SK-N-SH treated with all-trans-retinoic acid at 6 μM for 48 hours (cell line): Measurements from ENCODE around the gene U2SURP.

Source experiments
- ARNTL ChIP-seq: fragments of 450-650 bp; formaldehyde crosslinking; IDR thresholded peaks from 2 replicates; pipeline ENCODE4 v1.5.0; 2020; ENCODE audit warnings: low read depth, mild to moderate bottlenecking, moderate library complexity, borderline replicate concordance
- BACH2 ChIP-seq: fragments of 250-450 bp; sonication (Bioruptor Pico); IDR thresholded peaks from 2 replicates; pipeline ENCODE4 v1.9.0; 2021; ENCODE audit warnings: mild to moderate bottlenecking, borderline replicate concordance
- CSDC2 ChIP-seq: fragments of 250-450 bp; sonication (Bioruptor Pico); IDR thresholded peaks from 2 replicates; pipeline ENCODE4 v1.5.0; 2020; ENCODE audit warnings: mild to moderate bottlenecking, moderate library complexity
- ESRRG ChIP-seq: fragments of 250-450 bp; sonication (Bioruptor Pico); IDR thresholded peaks from 2 replicates; pipeline ENCODE4 v1.6.1; 2021; ENCODE audit warnings: mild to moderate bottlenecking
- GLIS3 ChIP-seq: fragments of 250-450 bp; sonication (Bioruptor Pico); IDR thresholded peaks from 2 replicates; pipeline ENCODE4 v1.5.0; 2020; ENCODE audit warnings: mild to moderate bottlenecking, moderate library complexity
- ISL1 ChIP-seq: fragments of 250-450 bp; sonication (Bioruptor Pico); IDR thresholded peaks from 2 replicates; pipeline ENCODE4 v2.1.2; 2022; ENCODE audit warnings: mild to moderate bottlenecking, moderate library complexity
- OSR1 ChIP-seq: fragments of 250-450 bp; sonication (Bioruptor Pico); IDR thresholded peaks from 2 replicates; pipeline ENCODE4 v1.8.0; 2022; ENCODE audit warnings: moderate library complexity, mild to moderate bottlenecking, inconsistent platforms
- PPARA ChIP-seq: fragments of 250-450 bp; sonication (Bioruptor Pico); IDR thresholded peaks from 2 replicates; pipeline ENCODE4 v1.5.0; 2020; ENCODE audit warnings: mild to moderate bottlenecking, borderline replicate concordance
- RARB ChIP-seq: fragments of 250-450 bp; sonication (Bioruptor Pico); IDR thresholded peaks from 2 replicates; pipeline ENCODE4 v1.8.0; 2021; ENCODE audit warnings: mild to moderate bottlenecking, moderate library complexity
- TOX ChIP-seq: fragments of 250-450 bp; sonication (Bioruptor Pico); IDR thresholded peaks from 2 replicates; pipeline ENCODE4 v1.8.0; 2021; ENCODE audit warnings: mild to moderate bottlenecking, moderate library complexity, borderline replicate concordance
- ZFP3 ChIP-seq: fragments of 250-450 bp; sonication (Bioruptor Pico); IDR thresholded peaks from 2 replicates; pipeline ENCODE4 v1.5.0; 2020; ENCODE audit warnings: mild to moderate bottlenecking, moderate library complexity
- ZFP30 ChIP-seq: fragments of 450-650 bp; formaldehyde crosslinking; IDR thresholded peaks from 2 replicates; pipeline ENCODE4 v1.5.0; 2022; ENCODE audit warnings: mild to moderate bottlenecking, moderate library complexity
- ZNF565 ChIP-seq: fragments of 450-650 bp; formaldehyde crosslinking; conservative IDR thresholded peaks from 2 replicates; pipeline ENCODE4 v1.5.0; 2020; ENCODE audit warnings: low read depth, mild to moderate bottlenecking, moderate library complexity
- TF ChIP-seq, protein P1 (sequence below): fragments of 250-450 bp; sonication (Bioruptor Pico); IDR thresholded peaks from 2 replicates; pipeline ENCODE4 v1.8.0; 2020; ENCODE audit warnings: mild to moderate bottlenecking, moderate library complexity, borderline replicate concordance

- no peak for TF ChIP-seq BACH2
- no peak for TF ChIP-seq ZNF565
- no peak for TF ChIP-seq ZFP3 (CRISPR knock-in tag)
- no peak for TF ChIP-seq ARNTL (CRISPR knock-in tag)
- no peak for TF ChIP-seq ESRRG (CRISPR knock-in tag)
- TF ChIP-seq, protein P1, sequence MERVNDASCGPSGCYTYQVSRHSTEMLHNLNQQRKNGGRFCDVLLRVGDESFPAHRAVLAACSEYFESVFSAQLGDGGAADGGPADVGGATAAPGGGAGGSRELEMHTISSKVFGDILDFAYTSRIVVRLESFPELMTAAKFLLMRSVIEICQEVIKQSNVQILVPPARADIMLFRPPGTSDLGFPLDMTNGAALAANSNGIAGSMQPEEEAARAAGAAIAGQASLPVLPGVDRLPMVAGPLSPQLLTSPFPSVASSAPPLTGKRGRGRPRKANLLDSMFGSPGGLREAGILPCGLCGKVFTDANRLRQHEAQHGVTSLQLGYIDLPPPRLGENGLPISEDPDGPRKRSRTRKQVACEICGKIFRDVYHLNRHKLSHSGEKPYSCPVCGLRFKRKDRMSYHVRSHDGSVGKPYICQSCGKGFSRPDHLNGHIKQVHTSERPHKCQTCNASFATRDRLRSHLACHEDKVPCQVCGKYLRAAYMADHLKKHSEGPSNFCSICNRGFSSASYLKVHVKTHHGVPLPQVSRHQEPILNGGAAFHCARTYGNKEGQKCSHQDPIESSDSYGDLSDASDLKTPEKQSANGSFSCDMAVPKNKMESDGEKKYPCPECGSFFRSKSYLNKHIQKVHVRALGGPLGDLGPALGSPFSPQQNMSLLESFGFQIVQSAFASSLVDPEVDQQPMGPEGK (CRISPR knock-in tag): no peak
- no peak for TF ChIP-seq ZFP30 (CRISPR knock-in tag)
- TF ChIP-seq ISL1 (CRISPR knock-in tag): no peak
- no peak for TF ChIP-seq GLIS3 (CRISPR knock-in tag)
- no peak for TF ChIP-seq TOX
- no peak for TF ChIP-seq PPARA
- no peak for TF ChIP-seq CSDC2 (CRISPR knock-in tag)
- TF ChIP-seq RARB (CRISPR knock-in tag): no peak
- no peak for TF ChIP-seq OSR1 (CRISPR knock-in tag)
These were observed 87.5 kb downstream of the U2SURP start for GRCh38 chr3:143088835-143089234.
